Esophagus squamous epithelium (tissue), 4 donors: ENCODE data around the gene MCTP2.

Source experiments
- CTCF ChIP-seq, 6 experiments: fragments of 450-650 bp in 4 of 6; fragments of 200-600 bp in 2 of 6; sonication (generic) in 2 of 6; IDR thresholded peaks; one replicate each; pipeline ENCODE4 v1.5.1; 2016 to 2019; ENCODE audit warnings: antibody characterized with exemption in 6 of 6, mild to moderate bottlenecking in 4 of 6, moderate library complexity in 4 of 6
- POLR2A ChIP-seq, 4 donors: fragments of 450-650 bp; IDR thresholded peaks; one replicate each; pipeline ENCODE4 v1.6.1; 2017; ENCODE audit warnings: antibody characterized with exemption in 4 of 4, mild to moderate bottlenecking in 4 of 4, moderate library complexity in 3 of 4

- no peak for TF ChIP-seq CTCF (IDR thresholded peaks at IDR 0.05)
- TF ChIP-seq POLR2A (IDR thresholded peaks at IDR 0.05): no peak
These were observed 535 bp downstream of the MCTP2 start for GRCh38 chr15:94231723-94232468.
